OCI-LY1 (cell line): ENCODE results near the gene DUSP7.

Experiments used
- CTCF ChIP-seq: fragments of 200-600 bp; sonication (generic), shearing (Covaris generic); IDR thresholded peaks from 2 replicates; pipeline ENCODE4 v1.5.1; 2017; ENCODE audit warnings: mild to moderate bottlenecking, antibody characterized with exemption, low read length, moderate library complexity, mixed read lengths
- EZH2 ChIP-seq: fragments of 200-600 bp; sonication (generic), shearing (Covaris generic); IDR thresholded peaks from 2 replicates; pipeline ENCODE4 v1.8.0; 2017; ENCODE audit warnings: borderline replicate concordance, mixed run types, mild to moderate bottlenecking, antibody characterized with exemption, low read length, moderate library complexity, mixed read lengths

- TF ChIP-seq CTCF (no peak), EZH2 (no peak)
Measured at GRCh38 chr3:52076896-52077780, 20.8 kb upstream of the DUSP7 start.
